ENCODE results near the gene MANF. TPM values are rescaled to one million over a fixed set of nuclear protein-coding genes. Genes with fewer than 3 reads are reported as not detected.

Gene MANF
- total RNA-seq, 3 donors from 2014 or later (not counting 1 experiment from before 2014, with no cell fraction given) = 51.7 to 58.6 (median 58.3) TPM

GRCh38 chr3:51357856-51358255 lies 27.2 kb upstream of the MANF start:
- H3K9me3 ChIP-seq (ENCODE audit: control insufficient read depth, insufficient read depth, low read length) = no peaks in the 10 kb centered on the region
- no peak for DNase-seq
- no peaks in the 10 kb centered on the region for H3K4me1 Mint-ChIP-seq
- intact Hi-C loops (cut with micrococcal nuclease) = no loop called here
- H3K4me3 ChIP-seq (ENCODE audit: low read length) = no peak overlapping the region
- ATAC-seq = no peak
- no peaks in the 10 kb centered on the region for H3K9me3 Mint-ChIP-seq
- H3K36me3 Mint-ChIP-seq = no peaks in the 10 kb centered on the region
- H3K27ac ChIP-seq (ENCODE audit: low read length) = no peak overlapping the region
- no peaks in the 10 kb centered on the region for H3K36me3 ChIP-seq (ENCODE audit: control insufficient read depth, insufficient read depth, low read length)
- H3K4me3 Mint-ChIP-seq = no peak overlapping the region
- no peak for TF ChIP-seq CTCF (IDR thresholded peaks at IDR 0.05)
- whole genome bisulfite sequencing (ENCODE audit: insufficient coverage) = 88% methylated on average over 2 of the region's 4 CpGs
- no peaks in the 10 kb centered on the region for H3K27me3 ChIP-seq (ENCODE audit: control insufficient read depth, insufficient read depth, low read length)
- H3K27ac Mint-ChIP-seq = no peak overlapping the region
- H3K27me3 Mint-ChIP-seq (ENCODE audit: low read depth in 2 of 2) = no peaks in the 10 kb centered on the region
- H3K4me1 ChIP-seq (ENCODE audit: control insufficient read depth, insufficient read depth, low read length) = no peaks in the 10 kb centered on the region

GRCh38 chr3:51358981-51359380 lies 26.1 kb upstream of the MANF start:
- Histone ChIP-seq H3K36me3 (ENCODE audit: control insufficient read depth, insufficient read depth, low read length) (no peaks in the 10 kb centered on the region), H3K9me3 (ENCODE audit: control insufficient read depth, insufficient read depth, low read length) (no peaks in the 10 kb centered on the region), H3K4me3 (ENCODE audit: low read length) (no peak overlapping the region), H3K27me3 (ENCODE audit: control insufficient read depth, insufficient read depth, low read length) (no peaks in the 10 kb centered on the region), H3K27ac (ENCODE audit: low read length) (no peak overlapping the region), H3K4me1 (ENCODE audit: control insufficient read depth, insufficient read depth, low read length) (no peaks in the 10 kb centered on the region)
- Mint-ChIP-seq H3K4me1 (no peaks in the 10 kb centered on the region), H3K4me3 (no peak overlapping the region), H3K27me3 (ENCODE audit: low read depth in 2 of 2) (no peaks in the 10 kb centered on the region), H3K27ac (no peak overlapping the region), H3K9me3 (no peaks in the 10 kb centered on the region), H3K36me3 (no peaks in the 10 kb centered on the region)
- 86% methylated on average over 3 of the region's 3 CpGs for WGBS (ENCODE audit: insufficient coverage)
- no peak for DNase-seq
- intact Hi-C loops (cut with micrococcal nuclease) = no loop called here
- no peak for TF ChIP-seq CTCF (IDR thresholded peaks at IDR 0.05)
- ATAC-seq = no peak

GRCh38 chr3:51360806-51361205 lies 24.3 kb upstream of the MANF start:
- WGBS (ENCODE audit: insufficient coverage) = 92% methylated on average over 3 of the region's 3 CpGs

More at GRCh38 chr3:51360806-51361205, 24.3 kb upstream of the MANF start:
- no peak for TF ChIP-seq CTCF (IDR thresholded peaks at IDR 0.05)
- H3K27ac ChIP-seq (ENCODE audit: low read length) = no peak overlapping the region
- H3K36me3 Mint-ChIP-seq = no peaks in the 10 kb centered on the region
- H3K9me3 Mint-ChIP-seq = no peaks in the 10 kb centered on the region
- intact Hi-C loops (cut with micrococcal nuclease) = no loop called here
- peaks cover 0 to 6% of the 10 kb centered on the region in 2 donors for H3K27me3 Mint-ChIP-seq (ENCODE audit: low read depth in 2 of 2)
- H3K4me1 ChIP-seq (ENCODE audit: control insufficient read depth, insufficient read depth, low read length) = no peaks in the 10 kb centered on the region
- ATAC-seq (no peak), DNase-seq (no peak)
- H3K4me3 Mint-ChIP-seq = no peak overlapping the region
- H3K4me3 ChIP-seq (ENCODE audit: low read length) = no peak overlapping the region
- H3K9me3 ChIP-seq (ENCODE audit: control insufficient read depth, insufficient read depth, low read length) = no peaks in the 10 kb centered on the region
- H3K36me3 ChIP-seq (ENCODE audit: control insufficient read depth, insufficient read depth, low read length) = no peaks in the 10 kb centered on the region
- H3K4me1 Mint-ChIP-seq = no peaks in the 10 kb centered on the region
- no peak overlapping the region for H3K27ac Mint-ChIP-seq
- H3K27me3 ChIP-seq (ENCODE audit: control insufficient read depth, insufficient read depth, low read length) = no peaks in the 10 kb centered on the region

Measured in natural killer cell (primary cell).